ENCODE measurements around the gene ARAP2. TPM values are rescaled to one million over a fixed set of nuclear protein-coding genes. Genes with fewer than 3 reads are reported as not detected.

ARAP2 gene
- total RNA-seq, 1 experiment from 2014 or later = 12.5 TPM

- H4K20me1 ChIP-seq (ENCODE audit: low read length) = no peaks in the 10 kb centered on the region
- BruUV-seq (replicated peaks) = no TSS peak
- ChIA-PET CTCF (no interaction called here), POLR2A (ENCODE audit: unreplicated experiment) (no interaction called here)
- TF ChIP-seq EZH2phosphoT487 (IDR thresholded peaks at IDR 0.05; ENCODE audit: borderline replicate concordance, low read length) = no peak
- no peak for TF ChIP-seq EZH2 (IDR thresholded peaks at IDR 0.05; ENCODE audit: low read length, unreplicated experiment)
- no peak for TF ChIP-seq CTCF (conservative IDR thresholded peaks at IDR 0.05; ENCODE audit: low read depth, low read length)
- no peaks in the 10 kb centered on the region for H3F3A ChIP-seq (ENCODE audit: low read length, unreplicated experiment)
- intact Hi-C loops (cut with micrococcal nuclease) = no loop called here
- no peak overlapping the region for H3K4me3 ChIP-seq (ENCODE audit: low read length)
- H3K4me2 ChIP-seq (ENCODE audit: low read length) = no peak overlapping the region
- H3K9me3 ChIP-seq (ENCODE audit: low read length) = no peaks in the 10 kb centered on the region
- H3K79me2 ChIP-seq (ENCODE audit: low read length) = no peaks in the 10 kb centered on the region
- no peak for DNase-seq
- H3K9ac ChIP-seq (ENCODE audit: low read length) = no peak overlapping the region
- H3K4me1 ChIP-seq (ENCODE audit: insufficient read depth, low read length) = no peaks in the 10 kb centered on the region
- no peak overlapping the region for H3K27ac ChIP-seq (ENCODE audit: low read length)
- H3K9me2 ChIP-seq (replicated peaks; ENCODE audit: low read length) = no peaks in the 10 kb centered on the region
- H3K27me3 ChIP-seq (ENCODE audit: low read length) = no peaks in the 10 kb centered on the region
- H2AFZ ChIP-seq (ENCODE audit: low read length) = no peak overlapping the region
- ATAC-seq = no peak
- no peaks in the 10 kb centered on the region for H3K36me3 ChIP-seq (ENCODE audit: low read depth, low read length)
These were observed 51.4 kb downstream of the ARAP2 start for GRCh38 chr4:36192922-36193321.

- ChIA-PET CTCF (no interaction called here), POLR2A (ENCODE audit: unreplicated experiment) (no interaction called here)
- Histone ChIP-seq H3F3A (ENCODE audit: low read length, unreplicated experiment) (no peaks in the 10 kb centered on the region), H3K9me3 (ENCODE audit: low read length) (no peaks in the 10 kb centered on the region), H3K27me3 (ENCODE audit: low read length) (no peaks in the 10 kb centered on the region), H4K20me1 (ENCODE audit: low read length) (no peaks in the 10 kb centered on the region), H3K4me3 (ENCODE audit: low read length) (no peak overlapping the region), H3K9me2 (replicated peaks; ENCODE audit: low read length) (no peaks in the 10 kb centered on the region), H2AFZ (ENCODE audit: low read length) (no peak overlapping the region), H3K9ac (ENCODE audit: low read length) (no peak overlapping the region), H3K27ac (ENCODE audit: low read length) (no peak overlapping the region), H3K79me2 (ENCODE audit: low read length) (no peaks in the 10 kb centered on the region), H3K4me1 (ENCODE audit: insufficient read depth, low read length) (no peaks in the 10 kb centered on the region), H3K4me2 (ENCODE audit: low read length) (no peak overlapping the region), H3K36me3 (ENCODE audit: low read depth, low read length) (no peaks in the 10 kb centered on the region)
- ATAC-seq = no peak
- no peak for DNase-seq
- no TSS peak for BruUV-seq (replicated peaks)
- intact Hi-C loops (cut with micrococcal nuclease) = loop anchor here (5.0 kb wide), 1 partner anchor 257 kb away; no protein-coding TSS in a partner anchor
- TF ChIP-seq CTCF (conservative IDR thresholded peaks at IDR 0.05; ENCODE audit: low read depth, low read length) (no peak), EZH2 (IDR thresholded peaks at IDR 0.05; ENCODE audit: low read length, unreplicated experiment) (no peak), EZH2phosphoT487 (IDR thresholded peaks at IDR 0.05; ENCODE audit: borderline replicate concordance, low read length) (no peak)
These were observed 54.6 kb downstream of the ARAP2 start for GRCh38 chr4:36189511-36190226.

- ATAC-seq (no peak), DNase-seq (peak; percentile 47)
- ChIA-PET CTCF (no interaction called here), POLR2A (ENCODE audit: unreplicated experiment) (no interaction called here)
- intact Hi-C loops (cut with micrococcal nuclease) = loop anchor here (5.0 kb wide), 1 partner anchor 256 kb away; no protein-coding TSS in a partner anchor
- H3K4me1 ChIP-seq (ENCODE audit: insufficient read depth, low read length) = no peaks in the 10 kb centered on the region
- H3K27ac ChIP-seq (ENCODE audit: low read length) = no peak overlapping the region
- no peak overlapping the region for H3K9ac ChIP-seq (ENCODE audit: low read length)
- BruUV-seq (replicated peaks) = no TSS peak
- TF ChIP-seq EZH2 (IDR thresholded peaks at IDR 0.05; ENCODE audit: low read length, unreplicated experiment) (no peak), CTCF (conservative IDR thresholded peaks at IDR 0.05; ENCODE audit: low read depth, low read length) (peak; percentile 77), EZH2phosphoT487 (IDR thresholded peaks at IDR 0.05; ENCODE audit: borderline replicate concordance, low read length) (no peak)
- no peak overlapping the region for H3K4me2 ChIP-seq (ENCODE audit: low read length)
- no peak overlapping the region for H3K4me3 ChIP-seq (ENCODE audit: low read length)
- H3K9me3 ChIP-seq (ENCODE audit: low read length) = no peaks in the 10 kb centered on the region
- H3F3A ChIP-seq (ENCODE audit: low read length, unreplicated experiment) = no peaks in the 10 kb centered on the region
- H4K20me1 ChIP-seq (ENCODE audit: low read length) = no peaks in the 10 kb centered on the region
- no peaks in the 10 kb centered on the region for H3K9me2 ChIP-seq (replicated peaks; ENCODE audit: low read length)
- no peaks in the 10 kb centered on the region for H3K27me3 ChIP-seq (ENCODE audit: low read length)
- H3K79me2 ChIP-seq (ENCODE audit: low read length) = no peaks in the 10 kb centered on the region
- no peaks in the 10 kb centered on the region for H3K36me3 ChIP-seq (ENCODE audit: low read depth, low read length)
- H2AFZ ChIP-seq (ENCODE audit: low read length) = no peak overlapping the region
These were observed 56.5 kb downstream of the ARAP2 start for GRCh38 chr4:36187723-36188333.

Data from PC-3 (cell line).